Thoracic aorta (tissue), 2 donors: ENCODE data around the gene VPS26C. TPM values are rescaled to one million over a fixed set of nuclear protein-coding genes. Genes with fewer than 3 reads are reported as not detected.
"Not testable (repeated sequence)": the region's sequence is repeated elsewhere in the genome, so short reads cannot be mapped to it uniquely, and the experiment has no call there.

Experiments used
- ATAC-seq: fragments of 150-250 bp; one replicate; pipeline ENCODE4 v1.8.0; 2017; ENCODE audit warnings: low read depth; ENCODE audit not compliant: insufficient number of reproducible peaks, low FRiP score
- DNase-seq: peaks from one replicate; pipeline ENCODE4 v3.0.0-alpha.2; 2020; ENCODE audit warnings: low spot score
- H3K27ac ChIP-seq, 2 donors: fragments of 200-600 bp; sonication (generic); 1 replicate in 1 of 2; 2 replicates in 1 of 2; pipeline ENCODE4 v1.5.1; 2016; ENCODE audit warnings: mild to moderate bottlenecking in 2 of 2, moderate library complexity in 2 of 2
- H3K27me3 ChIP-seq: fragments of 200-600 bp; sonication (generic); replicated peaks from 2 replicates; pipeline ENCODE4 v1.6.0; 2016; ENCODE audit warnings: mild to moderate bottlenecking; ENCODE audit not compliant: insufficient read depth
- H3K36me3 ChIP-seq: fragments of 200-600 bp; sonication (generic); one replicate; pipeline ENCODE4 v1.5.1; 2016
- H3K4me1 ChIP-seq, 2 donors: fragments of 200-600 bp; sonication (generic); 1 replicate in 1 of 2; 2 replicates in 1 of 2; pipeline versions ENCODE4 v1.5.1 to v1.6.0; 2016; ENCODE audit warnings: low read depth in 2 of 2, mild to moderate bottlenecking in 1 of 2; ENCODE audit not compliant: control insufficient read depth in 1 of 2
- H3K4me3 ChIP-seq: fragments of 200-600 bp; sonication (generic); 2 replicates; pipeline ENCODE4 v1.5.1; 2016; ENCODE audit warnings: mild to moderate bottlenecking
- H3K9me3 ChIP-seq: fragments of 200-600 bp; sonication (generic); 2 replicates; pipeline ENCODE4 v1.5.1; 2016
- CTCF ChIP-seq: fragments of 200-600 bp; sonication (generic); IDR thresholded peaks from one replicate; pipeline ENCODE4 v1.5.1; 2019; ENCODE audit warnings: antibody characterized with exemption
- total RNA-seq, 2 donors: library from RNA; depleted of rRNA; stranded (reverse); fragments of >200 nt; gene quantifications; one replicate each; pipeline versions ENCODE4 v1.1.0 to v1.2.3, GENCODE V29; 2016

VPS26C gene
- total RNA-seq, 2 donors from 2014 or later: 73.5 to 102 TPM

- DNase-seq: no peak
- H3K4me1 ChIP-seq: peaks cover 0 to 12% of the 10 kb centered on the region in 2 donors
- no peak overlapping the region for H3K27ac ChIP-seq
- no peak for ATAC-seq
- no peaks in the 10 kb centered on the region for H3K36me3 ChIP-seq
- no peak for TF ChIP-seq CTCF
- H3K9me3 ChIP-seq: no peaks in the 10 kb centered on the region
- H3K27me3 ChIP-seq: no peaks in the 10 kb centered on the region
- H3K4me3 ChIP-seq: no peak overlapping the region
Observed at GRCh38 chr21:37292941-37293340, 25.8 kb upstream of the VPS26C start.

- TF ChIP-seq CTCF: no peak
- ATAC-seq (no peak), DNase-seq (no peak)
- Histone ChIP-seq H3K4me3 (no peak overlapping the region), H3K27ac (no peak overlapping the region), H3K36me3 (no peaks in the 10 kb centered on the region), H3K4me1 (peaks cover 0 to 12% of the 10 kb centered on the region in 2 donors), H3K27me3 (no peaks in the 10 kb centered on the region), H3K9me3 (no peaks in the 10 kb centered on the region)
Observed at GRCh38 chr21:37292041-37292440, 24.9 kb upstream of the VPS26C start.

- not testable (repeated sequence) for H3K9me3 ChIP-seq, H3K27me3 ChIP-seq, DNase-seq, H3K4me3 ChIP-seq, H3K36me3 ChIP-seq, H3K4me1 ChIP-seq, H3K27ac ChIP-seq, ATAC-seq
Observed at GRCh38 chr21:37283191-37283710, 16.1 kb upstream of the VPS26C start.

- DNase-seq, H3K4me1 ChIP-seq, H3K4me3 ChIP-seq, ATAC-seq, H3K27me3 ChIP-seq, H3K27ac ChIP-seq, H3K9me3 ChIP-seq, H3K36me3 ChIP-seq: not testable (repeated sequence)
Observed at GRCh38 chr21:37282602-37283001, 15.5 kb upstream of the VPS26C start.

GRCh38 chr21:37281993-37282392, 14.9 kb upstream of the VPS26C start:
- Histone ChIP-seq H3K9me3 (no peaks in the 10 kb centered on the region), H3K27ac (no peak overlapping the region), H3K36me3 (no peaks in the 10 kb centered on the region), H3K4me3 (no peak overlapping the region), H3K27me3 (no peaks in the 10 kb centered on the region), H3K4me1 (no peaks in the 10 kb centered on the region)
- no peak for TF ChIP-seq CTCF
- DNase-seq: no peak
- no peak for ATAC-seq

GRCh38 chr21:37281579-37281978, 14.4 kb upstream of the VPS26C start:
- Histone ChIP-seq H3K9me3 (no peaks in the 10 kb centered on the region), H3K27me3 (no peaks in the 10 kb centered on the region), H3K4me1 (no peaks in the 10 kb centered on the region), H3K36me3 (no peaks in the 10 kb centered on the region), H3K4me3 (no peak overlapping the region), H3K27ac (no peak overlapping the region)
- ATAC-seq (no peak), DNase-seq (no peak)
- no peak for TF ChIP-seq CTCF

GRCh38 chr21:37279271-37279670, 12.1 kb upstream of the VPS26C start:
- H3K9me3 ChIP-seq, H3K27ac ChIP-seq, H3K36me3 ChIP-seq, DNase-seq, H3K4me1 ChIP-seq, H3K4me3 ChIP-seq, H3K27me3 ChIP-seq, ATAC-seq: not testable (repeated sequence)
